Measurements from ENCODE around the gene ISM1. TPM values are rescaled to one million over a fixed set of nuclear protein-coding genes. Genes with fewer than 3 reads are reported as not detected.

ISM1 gene
- polyA plus RNA-seq, 1 experiment: 0.25 TPM

DNA sequence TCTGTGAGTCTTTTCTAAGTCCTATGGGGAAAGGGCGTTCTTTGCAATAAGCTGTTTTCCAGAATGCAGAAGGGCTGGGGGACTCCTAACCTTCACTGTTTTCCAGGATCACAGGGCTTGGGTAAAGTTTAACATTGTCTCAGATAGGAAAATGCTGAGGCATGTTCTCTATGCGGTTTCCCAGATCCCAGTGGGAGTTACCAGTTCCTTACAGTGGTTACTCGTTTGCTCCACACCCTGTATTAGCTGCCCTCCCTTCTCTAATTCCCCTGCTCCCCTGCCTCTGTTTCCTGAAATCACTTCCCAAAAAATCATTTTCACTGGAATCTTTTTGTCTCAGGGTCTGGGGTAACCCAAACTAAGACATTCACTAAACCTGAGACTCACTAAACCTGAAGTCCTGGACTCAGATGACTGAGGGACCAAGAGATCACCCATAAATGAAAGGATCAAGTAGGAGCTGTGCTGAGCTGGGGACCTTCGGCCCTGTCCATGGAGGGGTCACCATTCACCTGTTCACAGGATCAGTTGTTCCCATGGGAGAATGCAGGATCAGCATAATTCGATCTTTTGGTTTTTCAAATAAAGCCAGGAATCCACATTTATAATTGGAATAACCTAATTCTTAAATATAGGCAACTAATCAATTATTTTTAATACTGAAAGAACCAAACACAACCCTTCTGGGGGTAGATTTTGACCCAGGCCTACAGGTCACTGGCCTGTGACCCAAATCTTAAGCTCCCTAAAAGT is 76.2 kb downstream of the ISM1 start:
- Histone ChIP-seq H3K27me3 (ENCODE audit: control insufficient read depth, insufficient read depth, low read length) (no peaks in the 10 kb centered on the region), H3K36me3 (ENCODE audit: control insufficient read depth, insufficient read depth, low read length) (no peaks in the 10 kb centered on the region), H3K4me3 (ENCODE audit: low read depth, low read length) (no peak overlapping the region)
- TF ChIP-seq, protein P1, sequence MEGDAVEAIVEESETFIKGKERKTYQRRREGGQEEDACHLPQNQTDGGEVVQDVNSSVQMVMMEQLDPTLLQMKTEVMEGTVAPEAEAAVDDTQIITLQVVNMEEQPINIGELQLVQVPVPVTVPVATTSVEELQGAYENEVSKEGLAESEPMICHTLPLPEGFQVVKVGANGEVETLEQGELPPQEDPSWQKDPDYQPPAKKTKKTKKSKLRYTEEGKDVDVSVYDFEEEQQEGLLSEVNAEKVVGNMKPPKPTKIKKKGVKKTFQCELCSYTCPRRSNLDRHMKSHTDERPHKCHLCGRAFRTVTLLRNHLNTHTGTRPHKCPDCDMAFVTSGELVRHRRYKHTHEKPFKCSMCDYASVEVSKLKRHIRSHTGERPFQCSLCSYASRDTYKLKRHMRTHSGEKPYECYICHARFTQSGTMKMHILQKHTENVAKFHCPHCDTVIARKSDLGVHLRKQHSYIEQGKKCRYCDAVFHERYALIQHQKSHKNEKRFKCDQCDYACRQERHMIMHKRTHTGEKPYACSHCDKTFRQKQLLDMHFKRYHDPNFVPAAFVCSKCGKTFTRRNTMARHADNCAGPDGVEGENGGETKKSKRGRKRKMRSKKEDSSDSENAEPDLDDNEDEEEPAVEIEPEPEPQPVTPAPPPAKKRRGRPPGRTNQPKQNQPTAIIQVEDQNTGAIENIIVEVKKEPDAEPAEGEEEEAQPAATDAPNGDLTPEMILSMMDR (IDR thresholded peaks at IDR 0.05; ENCODE audit: insufficient read depth, low read depth, low read length): no peak
- DNase-seq (ENCODE audit: low read depth): no peak
- ChIA-PET CTCF (no interaction called here), POLR2A (no interaction called here)

DNA sequence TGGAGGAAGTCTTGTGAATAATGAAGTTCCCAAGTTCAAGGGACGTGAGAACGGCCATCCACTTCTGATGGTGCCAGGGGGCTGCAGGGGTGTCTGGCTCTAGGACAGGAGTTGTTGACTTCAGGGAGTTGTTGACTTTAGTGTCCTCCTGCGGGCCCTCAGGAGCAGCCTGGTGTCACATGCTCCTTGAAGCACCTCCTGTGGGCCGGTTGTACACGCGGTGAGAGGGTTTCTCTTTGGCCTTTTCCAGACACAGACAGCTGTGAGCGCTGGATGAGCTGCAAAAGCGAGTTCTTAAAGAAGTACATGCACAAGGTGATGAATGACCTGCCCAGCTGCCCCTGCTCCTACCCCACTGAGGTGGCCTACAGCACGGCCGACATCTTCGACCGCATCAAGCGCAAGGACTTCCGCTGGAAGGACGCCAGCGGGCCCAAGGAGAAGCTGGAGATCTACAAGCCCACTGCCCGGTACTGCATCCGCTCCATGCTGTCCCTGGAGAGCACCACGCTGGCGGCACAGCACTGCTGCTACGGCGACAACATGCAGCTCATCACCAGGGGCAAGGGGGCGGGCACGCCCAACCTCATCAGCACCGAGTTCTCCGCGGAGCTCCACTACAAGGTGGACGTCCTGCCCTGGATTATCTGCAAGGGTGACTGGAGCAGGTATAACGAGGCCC is 77.8 kb downstream of the ISM1 start:
- ChIA-PET CTCF (interaction anchor here (0.7 to 0.8 kb wide), 2 partner anchors 26 to 248 kb away, joined by 3 to 4 read pairs; no protein-coding TSS in a partner anchor), POLR2A (no interaction called here)
- Histone ChIP-seq H3K4me3 (ENCODE audit: low read depth, low read length) (no peak overlapping the region), H3K27me3 (ENCODE audit: control insufficient read depth, insufficient read depth, low read length) (no peaks in the 10 kb centered on the region), H3K36me3 (ENCODE audit: control insufficient read depth, insufficient read depth, low read length) (no peaks in the 10 kb centered on the region)
- DNase-seq (ENCODE audit: low read depth): no peak
- TF ChIP-seq, protein P1 (IDR thresholded peaks at IDR 0.05; ENCODE audit: insufficient read depth, low read depth, low read length): no peak

DNA sequence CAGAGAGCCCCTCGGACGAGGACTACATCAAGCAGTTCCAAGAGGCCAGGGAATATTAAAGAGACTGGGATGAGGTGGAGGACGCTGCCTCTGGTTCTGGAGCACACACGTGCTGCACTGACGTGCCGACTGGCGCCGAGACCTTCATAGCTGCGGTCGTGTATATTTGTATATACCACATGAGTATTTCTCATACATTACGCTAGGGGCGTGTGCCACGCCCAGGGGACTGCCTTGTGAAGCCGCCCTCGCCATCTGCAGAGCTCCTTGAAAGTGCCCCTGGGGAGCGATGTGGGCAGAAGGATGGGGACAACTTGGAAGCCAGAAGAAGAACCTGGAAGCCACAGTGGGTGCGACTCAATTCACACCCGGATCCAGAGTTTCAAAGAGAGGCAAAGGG is 78.3 kb downstream of the ISM1 start:
- ChIA-PET POLR2A (no interaction called here), CTCF (interaction anchor here (0.7 to 0.8 kb wide), 2 partner anchors 25 to 247 kb away, joined by 3 to 4 read pairs; no protein-coding TSS in a partner anchor)
- no peaks in the 10 kb centered on the region for H3K36me3 ChIP-seq (ENCODE audit: control insufficient read depth, insufficient read depth, low read length)
- TF ChIP-seq, protein P1 (IDR thresholded peaks at IDR 0.05; ENCODE audit: insufficient read depth, low read depth, low read length): no peak
- DNase-seq (ENCODE audit: low read depth): no peak
- no peak overlapping the region for H3K4me3 ChIP-seq (ENCODE audit: low read depth, low read length)
- H3K27me3 ChIP-seq (ENCODE audit: control insufficient read depth, insufficient read depth, low read length): no peaks in the 10 kb centered on the region

DNA sequence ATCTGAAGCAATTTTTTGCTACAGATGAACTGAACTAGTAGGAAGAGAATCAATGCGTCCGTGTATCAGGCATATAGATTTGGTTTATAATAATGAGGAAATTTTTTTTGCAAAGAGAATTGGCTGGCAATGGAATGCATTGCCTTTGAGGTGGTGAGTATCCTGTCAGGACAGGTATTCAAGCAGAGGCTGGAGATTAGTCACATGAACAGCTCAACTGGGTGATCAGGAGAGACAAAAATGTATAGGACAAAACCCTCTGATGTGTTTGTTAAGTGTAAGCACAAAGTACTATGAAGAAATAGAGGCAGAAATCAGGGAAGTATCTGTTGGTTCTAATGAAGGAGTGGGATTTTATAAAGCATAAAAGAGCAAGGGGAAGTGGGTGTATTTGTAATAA is 80.5 kb downstream of the ISM1 start:
- H3K36me3 ChIP-seq (ENCODE audit: control insufficient read depth, insufficient read depth, low read length): no peaks in the 10 kb centered on the region
- TF ChIP-seq, protein P1 (IDR thresholded peaks at IDR 0.05; ENCODE audit: insufficient read depth, low read depth, low read length): no peak
- no peak overlapping the region for H3K4me3 ChIP-seq (ENCODE audit: low read depth, low read length)
- POLR2A ChIA-PET: no interaction called here
- no peaks in the 10 kb centered on the region for H3K27me3 ChIP-seq (ENCODE audit: control insufficient read depth, insufficient read depth, low read length)
- CTCF ChIA-PET: interaction anchor here (0.8 to 2.7 kb wide), 14 partner anchors 8 to 484 kb away, joined by 3 to 16 read pairs (median 6); no protein-coding TSS in a partner anchor
- DNase-seq (ENCODE audit: low read depth): no peak

DNA sequence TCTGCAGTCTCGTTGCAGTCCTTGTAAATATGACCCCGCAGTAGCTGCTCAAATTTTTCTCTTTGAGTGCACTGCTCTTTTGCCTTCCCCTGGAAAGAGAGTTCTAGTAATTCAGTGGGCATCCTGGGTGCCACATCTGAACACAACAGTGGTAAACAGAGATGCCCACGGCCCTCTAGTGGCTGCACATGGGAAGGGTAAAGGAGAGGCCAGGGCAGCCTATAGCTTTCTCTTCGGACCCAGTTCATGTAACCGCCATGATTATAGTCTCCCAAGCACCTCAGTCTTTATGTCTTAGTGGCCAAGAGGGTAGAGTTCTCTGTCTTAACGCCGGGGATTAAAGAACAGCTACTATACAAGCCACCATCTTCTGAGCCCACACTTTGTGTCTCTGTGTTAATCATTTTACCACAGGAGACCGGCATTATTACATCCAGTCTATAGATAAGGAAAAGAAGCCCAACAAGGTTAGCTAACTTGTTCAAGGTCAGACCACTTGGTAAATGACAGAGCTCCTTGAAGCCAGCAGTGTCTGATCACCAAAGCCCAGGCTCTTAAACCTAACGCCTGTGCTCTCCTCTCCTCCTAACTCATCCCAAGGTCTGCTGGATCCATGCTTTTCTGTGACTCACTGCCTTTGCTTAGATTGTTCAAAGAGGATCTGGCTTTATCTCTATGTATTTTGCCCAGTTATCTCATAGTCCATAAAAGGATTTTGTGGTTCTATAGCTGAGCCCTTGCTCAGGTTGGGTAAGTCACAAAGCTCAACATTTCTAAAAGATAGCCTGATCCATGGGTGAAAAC is 81.8 kb downstream of the ISM1 start:
- DNase-seq (ENCODE audit: low read depth): no peak
- Histone ChIP-seq H3K36me3 (ENCODE audit: control insufficient read depth, insufficient read depth, low read length) (no peaks in the 10 kb centered on the region), H3K4me3 (ENCODE audit: low read depth, low read length) (no peak overlapping the region), H3K27me3 (ENCODE audit: control insufficient read depth, insufficient read depth, low read length) (no peaks in the 10 kb centered on the region)
- CTCF ChIA-PET: interaction anchor here (0.5 to 2.7 kb wide), 32 partner anchors 9 to 378 kb away, joined by 3 to 16 read pairs (median 4); partner anchors contain the start of gene ISM1
- POLR2A ChIA-PET: no interaction called here
- TF ChIP-seq, protein P1 (IDR thresholded peaks at IDR 0.05; ENCODE audit: insufficient read depth, low read depth, low read length): peak; percentile 75
